H1 (cell line): ENCODE results near the gene STEAP2. TPM values are rescaled to one million over a fixed set of nuclear protein-coding genes. Genes with fewer than 3 reads are reported as not detected.

Source experiments
- CTCF ChIA-PET: fragments of 300-600 bp; sonication (Branson Sonifier 250); formaldehyde crosslinking; loops from one replicate; lab custom pipeline; 2021; ENCODE audit not compliant: partially characterized antibody; lab: Charles Lee
- POLR2A ChIA-PET: fragments of 300-600 bp; sonication (Branson Sonifier 250); formaldehyde crosslinking; loops from one replicate; lab custom pipeline; 2021; ENCODE audit warnings: inconsistent platforms; ENCODE audit not compliant: partially characterized antibody; lab: Charles Lee
- DNase-seq, 2 experiments: peaks; one replicate each; pipeline versions ENCODE4 v3.0.0 to v3.0.0-alpha.2; 2010 to 2022; ENCODE audit warnings: low spot score in 2 of 2, low read depth in 1 of 2, mixed read lengths in 1 of 2
- FAIRE-seq: peaks from 2 replicates; lab custom pipeline; 2011; peaks lifted over from hg19 to GRCh38; lab: Jason Lieb, UNC
- H2AFZ ChIP-seq: 2 replicates; pipeline ENCODE4 v1.8.1; 2012; ENCODE audit warnings: low read length, inconsistent platforms
- H2AK5ac ChIP-seq: 2 replicates; pipeline ENCODE4 v1.6.1; 2013; ENCODE audit warnings: low read depth, low read length
- H2BK120ac ChIP-seq: replicated peaks from 2 replicates; pipeline ENCODE3; 2013; ENCODE audit warnings: low read depth, low read length, inconsistent platforms
- H2BK12ac ChIP-seq: 2 replicates; pipeline ENCODE4 v1.6.1; 2013; ENCODE audit warnings: low read depth, low read length
- H2BK15ac ChIP-seq: 2 replicates; pipeline ENCODE4 v1.6.1; 2013; ENCODE audit warnings: low read length
- H2BK20ac ChIP-seq: 2 replicates; pipeline ENCODE4 v1.6.1; 2013; ENCODE audit warnings: low read length
- H2BK5ac ChIP-seq: 2 replicates; pipeline ENCODE4 v1.6.1; 2013; ENCODE audit warnings: low read depth, low read length
- H3K14ac ChIP-seq: 2 replicates; pipeline ENCODE4 v1.6.1; 2013; ENCODE audit warnings: inconsistent platforms; ENCODE audit not compliant: insufficient read length
- H3K18ac ChIP-seq: 2 replicates; pipeline ENCODE4 v1.6.1; 2013; ENCODE audit warnings: low read length; ENCODE audit errors: extremely low read depth
- H3K23ac ChIP-seq: 2 replicates; pipeline ENCODE4 v1.6.1; 2013; ENCODE audit warnings: inconsistent platforms; ENCODE audit not compliant: insufficient read length
- H3K23me2 ChIP-seq: 2 replicates; pipeline ENCODE4 v1.6.1; 2013; ENCODE audit warnings: low read depth, low read length
- H3K27ac ChIP-seq: 2 replicates; pipeline ENCODE4 v1.6.1; 2011; ENCODE audit warnings: low read depth, low read length, inconsistent platforms
- H3K27me3 ChIP-seq, 4 experiments: replicated peaks in 1 of 4; 1 replicate in 1 of 4; 2 replicates in 3 of 4; pipeline versions ENCODE4 v1.6.1 to v1.8.1; 2011 to 2013; ENCODE audit warnings: low read length in 3 of 4, mild to moderate bottlenecking in 3 of 4, inconsistent platforms in 2 of 4, mixed read lengths in 2 of 4, moderate library complexity in 1 of 4; ENCODE audit not compliant: control insufficient read depth in 3 of 4, insufficient read depth in 3 of 4; ENCODE audit errors: extremely low read depth in 1 of 4
- H3K36me3 ChIP-seq, 4 experiments: 2 replicates each; pipeline versions ENCODE4 v1.6.1 to v1.8.1; 2011 to 2013; ENCODE audit warnings: mild to moderate bottlenecking in 4 of 4, low read length in 3 of 4, moderate library complexity in 2 of 4, control low read depth in 1 of 4, inconsistent platforms in 1 of 4; ENCODE audit not compliant: insufficient read depth in 4 of 4, control insufficient read depth in 2 of 4
- H3K4ac ChIP-seq: replicated peaks from 2 replicates; pipeline ENCODE3; 2013; ENCODE audit warnings: low read length, low read depth, mixed read lengths, inconsistent platforms; ENCODE audit not compliant: insufficient read length
- H3K4me1 ChIP-seq, 4 experiments: replicated peaks in 1 of 4; 1 replicate in 1 of 4; 2 replicates in 3 of 4; pipeline versions ENCODE4 v1.6.1 to v1.8.1; 2011 to 2013; ENCODE audit warnings: low read length in 3 of 4, inconsistent platforms in 2 of 4, mixed read lengths in 1 of 4; ENCODE audit not compliant: insufficient read depth in 4 of 4, control insufficient read depth in 3 of 4
- H3K4me2 ChIP-seq, 2 experiments: 2 replicates each; pipeline versions ENCODE4 v1.6.1 to v1.8.1; 2011 to 2013; ENCODE audit warnings: low read depth in 2 of 2, low read length in 2 of 2, control low read depth in 1 of 2, inconsistent platforms in 1 of 2, mild to moderate bottlenecking in 1 of 2; ENCODE audit not compliant: insufficient read depth in 1 of 2
- H3K4me3 ChIP-seq, 4 experiments: fragments of 200-600, 300-600 bp in 1 of 4; sonication (generic), shearing (Covaris generic), sonication (Bioruptor Twin) in 1 of 4; 2 replicates each; pipeline versions ENCODE4 v1.5.1 to v1.8.1; 2011 to 2016; ENCODE audit warnings: low read length in 4 of 4, low read depth in 3 of 4, control low read depth in 2 of 4, inconsistent platforms in 2 of 4, mild to moderate bottlenecking in 2 of 4, mixed read lengths in 1 of 4, moderate library complexity in 1 of 4; ENCODE audit not compliant: insufficient read depth in 2 of 4; ENCODE audit errors: extremely low read depth in 1 of 4
- H3K56ac ChIP-seq: replicated peaks from 2 replicates; pipeline ENCODE3; 2013; ENCODE audit warnings: low read depth, mild to moderate bottlenecking, mixed read lengths, low read length, inconsistent platforms; ENCODE audit not compliant: insufficient read length
- H3K79me1 ChIP-seq: 2 replicates; pipeline ENCODE4 v1.6.1; 2013; ENCODE audit warnings: low read depth, low read length, control low read depth
- H3K79me2 ChIP-seq, 2 experiments: 2 replicates each; pipeline versions ENCODE4 v1.6.1 to v1.8.1; 2012 to 2013; ENCODE audit warnings: low read length in 2 of 2, mild to moderate bottlenecking in 2 of 2, inconsistent platforms in 1 of 2; ENCODE audit not compliant: insufficient read depth in 2 of 2, control insufficient read depth in 1 of 2
- H3K9ac ChIP-seq, 4 experiments: replicated peaks in 1 of 4; 1 replicate in 1 of 4; 2 replicates in 3 of 4; pipeline versions ENCODE4 v1.6.1 to v1.8.1; 2011 to 2013; ENCODE audit warnings: low read depth in 3 of 4, low read length in 3 of 4, control low read depth in 2 of 4, mild to moderate bottlenecking in 2 of 4, moderate library complexity in 2 of 4, inconsistent platforms in 1 of 4; ENCODE audit errors: extremely low read depth in 1 of 4
- H3K9me3 ChIP-seq, 2 experiments: 2 replicates each; pipeline versions ENCODE4 v1.6.1 to v1.8.1; 2012 to 2013; ENCODE audit warnings: mild to moderate bottlenecking in 2 of 2, moderate library complexity in 2 of 2, control low read depth in 1 of 2, inconsistent platforms in 1 of 2, low read depth in 1 of 2, low read length in 1 of 2, mixed read lengths in 1 of 2; ENCODE audit not compliant: insufficient read depth in 2 of 2
- H4K20me1 ChIP-seq, 2 experiments: replicated peaks in 1 of 2; 2 replicates each; pipeline versions ENCODE3 to v1.8.1; 2011 to 2013; ENCODE audit warnings: inconsistent platforms in 2 of 2, low read length in 2 of 2, mild to moderate bottlenecking in 1 of 2; ENCODE audit not compliant: insufficient read depth in 2 of 2, control insufficient read depth in 1 of 2
- H4K5ac ChIP-seq: 2 replicates; pipeline ENCODE4 v1.6.1; 2013; ENCODE audit warnings: low read length, low read depth, mixed read lengths, inconsistent platforms; ENCODE audit not compliant: insufficient read length
- H4K8ac ChIP-seq: 2 replicates; pipeline ENCODE4 v1.8.0; 2013; ENCODE audit warnings: mild to moderate bottlenecking, moderate library complexity, low read length, inconsistent platforms; ENCODE audit not compliant: insufficient read depth; ENCODE audit errors: extremely low read depth
- H4K91ac ChIP-seq: replicated peaks from 2 replicates; pipeline ENCODE3; 2013; ENCODE audit warnings: low read length, mixed read lengths, inconsistent platforms; ENCODE audit not compliant: insufficient read length
- GTF2F1 ChIP-seq: IDR thresholded peaks from 2 replicates; pipeline ENCODE4 v1.6.1; 2012; ENCODE audit warnings: low read depth, low read length, improper control_type of control experiment, borderline replicate concordance
- KDM5A ChIP-seq: fragments of 200-600 bp; IDR thresholded peaks from 2 replicates; pipeline ENCODE4 v1.7.1; 2012; ENCODE audit warnings: mild to moderate bottlenecking, low read length, inconsistent platforms, mixed read lengths
- SAP30 ChIP-seq: fragments of 300-600 bp; sonication (generic); IDR thresholded peaks from 2 replicates; pipeline ENCODE4 v1.7.1; 2012; ENCODE audit warnings: low read length, moderate library complexity, mild to moderate bottlenecking, inconsistent platforms; ENCODE audit not compliant: insufficient read depth, insufficient replicate concordance
- TBP ChIP-seq: IDR thresholded peaks from 2 replicates; pipeline ENCODE4 v1.6.1; 2011; ENCODE audit warnings: low read depth, low read length, improper control_type of control experiment
- WGBS, 2 experiments: shearing (Covaris generic) in 1 of 2; methylation state at CpG; one replicate each; pipeline versions ENCODE4 v1.1.6 to v1.1.7; 2013 to 2015; ENCODE audit warnings: low lambda C conversion rate in 2 of 2, mixed read lengths in 2 of 2, inconsistent platforms in 1 of 2, low coverage in 1 of 2, missing lambda C conversion rate in 1 of 2; ENCODE audit not compliant: insufficient replicate concordance in 2 of 2, insufficient coverage in 1 of 2, insufficient read length in 1 of 2; ENCODE audit errors: extremely low coverage in 1 of 2, missing lambda C conversion rate in 1 of 2; 5-methylcytosine and 5-hydroxymethylcytosine counted together
- polyA plus RNA-seq, 7 experiments: library from polyadenylated mRNA; depleted of rRNA in 3 of 7; stranded (reverse) in 5 of 7; unstranded in 2 of 7; fragments of >200 nt in 5 of 7; fragments of 200-250 nt in 2 of 7; gene quantifications; 1 replicate in 5 of 7; 2 replicates in 1 of 7; 4 replicates in 1 of 7; pipeline versions ENCODE4 v1.2.1 to v1.2.3, GENCODE V29; 2011 to 2013; ENCODE audit warnings: missing spikeins in 2 of 7, mixed read lengths in 2 of 7
- total RNA-seq: library from RNA; stranded (reverse); fragmentation: NEBNext Ultra II Directional; extraction: Animal tissue kit (Norgen Biotek cat#: 25700); gene quantifications from 2 replicates; pipeline ENCODE4 v1.2.1, GENCODE V29; 2021
- TF ChIP-seq, protein P1 (sequence below): IDR thresholded peaks from 2 replicates; pipeline ENCODE4 v1.6.1; 2012; ENCODE audit warnings: low read length, inconsistent platforms
- TF ChIP-seq, protein P2 (sequence below): IDR thresholded peaks from 2 replicates; pipeline ENCODE4 v1.6.1; 2011; ENCODE audit warnings: low read length, improper control_type of control experiment

STEAP2 gene
- total and polyA plus RNA-seq, 2 of the 8 experiments (the other 6 are each of a cell fraction or from before 2014, with no cell fraction given), result 13.4 to 18.4 TPM

DNA sequence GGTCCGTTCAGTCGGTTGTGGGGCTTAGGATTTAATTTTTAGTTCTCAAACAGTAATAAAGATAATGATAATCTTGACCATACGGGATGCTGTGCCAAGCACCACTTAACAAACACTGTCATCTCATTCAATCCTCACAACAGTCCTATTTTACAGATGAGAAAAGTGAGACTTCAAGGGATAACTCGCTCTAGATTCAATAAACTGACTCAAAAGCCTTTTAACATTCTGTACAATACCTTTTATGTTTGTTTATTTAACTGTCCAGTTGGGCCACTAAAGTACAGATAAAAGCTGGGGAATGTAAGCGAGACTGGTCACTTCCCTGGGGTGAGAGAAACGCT, 33.0 kb downstream of the STEAP2 start:
- DNase-seq (no peak), FAIRE-seq (no peak)
- no peak overlapping the region for H3K4ac ChIP-seq
- POLR2A ChIA-PET, result interaction anchor here (0.7 to 4.1 kb wide), 6 partner anchors 15 to 33 kb away, joined by 3 to 28 read pairs (median 4); partner anchors contain the start of gene STEAP2
- no peak overlapping the region for H3K14ac ChIP-seq
- H2BK12ac ChIP-seq, result peak overlapping the region; percentile 53; the same call in 1 of the 2 replicates
- H4K20me1 ChIP-seq, result no peaks in the 10 kb centered on the region
- WGBS, 2 experiments, result 28% methylated on average over 6 of the region's 6 CpGs; no CpG with 5 or more reads in 1 of the 2 experiments
- H2BK5ac ChIP-seq, result no peak overlapping the region
- no peak overlapping the region; the same call in none of the 2 replicates for H4K8ac ChIP-seq
- H3K79me2 ChIP-seq, result no peaks in the 10 kb centered on the region
- H3K36me3 ChIP-seq, result no peaks in the 10 kb centered on the region
- H3K23me2 ChIP-seq, result peaks cover 8% of the 10 kb centered on the region
- H3K9ac ChIP-seq, result peak overlapping the region in 2 of 4 experiments; percentile 13 to 88; a peak in 1 of 7 replicates
- H3K4me3 ChIP-seq, result peak overlapping the region; percentile 67 to 85 (median 84)
- CTCF ChIA-PET, result interaction anchor here (1.3 to 2.3 kb wide), 3 partner anchors 33 to 101 kb away, joined by 3 to 13 read pairs (median 5); partner anchors contain the start of gene STEAP2
- peak overlapping the region; percentile 29; the same call in 1 of the 2 replicates for H3K18ac ChIP-seq
- no peak overlapping the region for H3K23ac ChIP-seq
- no peak overlapping the region for H3K56ac ChIP-seq
- H4K5ac ChIP-seq, result peak overlapping the region; percentile 67
- H2AK5ac ChIP-seq, result no peak overlapping the region
- peaks cover 0 to 6% (median 2%) of the 10 kb centered on the region in 4 experiments; a peak in 3 of 7 replicates for H3K27me3 ChIP-seq
- peak overlapping the region; percentile 100 for H2AFZ ChIP-seq
- no peak overlapping the region for H2BK20ac ChIP-seq
- no peaks in the 10 kb centered on the region for H3K79me1 ChIP-seq
- H2BK15ac ChIP-seq, result no peak overlapping the region
- TF ChIP-seq, protein P1, sequence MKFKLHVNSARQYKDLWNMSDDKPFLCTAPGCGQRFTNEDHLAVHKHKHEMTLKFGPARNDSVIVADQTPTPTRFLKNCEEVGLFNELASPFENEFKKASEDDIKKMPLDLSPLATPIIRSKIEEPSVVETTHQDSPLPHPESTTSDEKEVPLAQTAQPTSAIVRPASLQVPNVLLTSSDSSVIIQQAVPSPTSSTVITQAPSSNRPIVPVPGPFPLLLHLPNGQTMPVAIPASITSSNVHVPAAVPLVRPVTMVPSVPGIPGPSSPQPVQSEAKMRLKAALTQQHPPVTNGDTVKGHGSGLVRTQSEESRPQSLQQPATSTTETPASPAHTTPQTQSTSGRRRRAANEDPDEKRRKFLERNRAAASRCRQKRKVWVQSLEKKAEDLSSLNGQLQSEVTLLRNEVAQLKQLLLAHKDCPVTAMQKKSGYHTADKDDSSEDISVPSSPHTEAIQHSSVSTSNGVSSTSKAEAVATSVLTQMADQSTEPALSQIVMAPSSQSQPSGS, result no peak
- TF ChIP-seq TBP (no peak), GTF2F1 (no peak), SAP30 (no peak), KDM5A (no peak)
- TF ChIP-seq, protein P2, sequence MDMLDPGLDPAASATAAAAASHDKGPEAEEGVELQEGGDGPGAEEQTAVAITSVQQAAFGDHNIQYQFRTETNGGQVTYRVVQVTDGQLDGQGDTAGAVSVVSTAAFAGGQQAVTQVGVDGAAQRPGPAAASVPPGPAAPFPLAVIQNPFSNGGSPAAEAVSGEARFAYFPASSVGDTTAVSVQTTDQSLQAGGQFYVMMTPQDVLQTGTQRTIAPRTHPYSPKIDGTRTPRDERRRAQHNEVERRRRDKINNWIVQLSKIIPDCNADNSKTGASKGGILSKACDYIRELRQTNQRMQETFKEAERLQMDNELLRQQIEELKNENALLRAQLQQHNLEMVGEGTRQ, result no peak
- TF ChIP-seq, all 59 proteins: peak for 0
- no peaks in the 10 kb centered on the region for H3K9me3 ChIP-seq
- H3K4me2 ChIP-seq, result peak overlapping the region; percentile 68 to 87
- no peak overlapping the region for H3K27ac ChIP-seq
- H3K4me1 ChIP-seq, result peaks cover 0 to 6% (median 3%) of the 10 kb centered on the region in 4 experiments; a peak in 5 of 7 replicates
- peak overlapping the region; percentile 81 for H4K91ac ChIP-seq
- H2BK120ac ChIP-seq, result peak overlapping the region; percentile 87
